ENCODE measurements around the gene TMEM59L.
A peak's percentile ranks its signal among the peaks of the same experiment; 100 is the strongest.

Gene TMEM59L

GRCh38 chr19:18659281-18660050, 46.8 kb downstream of the TMEM59L start:
- peak; percentile 76 for DNase-seq (ENCODE audit: extremely low spot score)
- POLR2A ChIA-PET: no interaction called here
- CTCF ChIA-PET: no interaction called here
- TF ChIP-seq, protein P1, sequence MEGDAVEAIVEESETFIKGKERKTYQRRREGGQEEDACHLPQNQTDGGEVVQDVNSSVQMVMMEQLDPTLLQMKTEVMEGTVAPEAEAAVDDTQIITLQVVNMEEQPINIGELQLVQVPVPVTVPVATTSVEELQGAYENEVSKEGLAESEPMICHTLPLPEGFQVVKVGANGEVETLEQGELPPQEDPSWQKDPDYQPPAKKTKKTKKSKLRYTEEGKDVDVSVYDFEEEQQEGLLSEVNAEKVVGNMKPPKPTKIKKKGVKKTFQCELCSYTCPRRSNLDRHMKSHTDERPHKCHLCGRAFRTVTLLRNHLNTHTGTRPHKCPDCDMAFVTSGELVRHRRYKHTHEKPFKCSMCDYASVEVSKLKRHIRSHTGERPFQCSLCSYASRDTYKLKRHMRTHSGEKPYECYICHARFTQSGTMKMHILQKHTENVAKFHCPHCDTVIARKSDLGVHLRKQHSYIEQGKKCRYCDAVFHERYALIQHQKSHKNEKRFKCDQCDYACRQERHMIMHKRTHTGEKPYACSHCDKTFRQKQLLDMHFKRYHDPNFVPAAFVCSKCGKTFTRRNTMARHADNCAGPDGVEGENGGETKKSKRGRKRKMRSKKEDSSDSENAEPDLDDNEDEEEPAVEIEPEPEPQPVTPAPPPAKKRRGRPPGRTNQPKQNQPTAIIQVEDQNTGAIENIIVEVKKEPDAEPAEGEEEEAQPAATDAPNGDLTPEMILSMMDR (IDR thresholded peaks at IDR 0.05; ENCODE audit: control extremely low read depth, extremely low read depth, low read depth, missing control alignments): no peak

DNA sequence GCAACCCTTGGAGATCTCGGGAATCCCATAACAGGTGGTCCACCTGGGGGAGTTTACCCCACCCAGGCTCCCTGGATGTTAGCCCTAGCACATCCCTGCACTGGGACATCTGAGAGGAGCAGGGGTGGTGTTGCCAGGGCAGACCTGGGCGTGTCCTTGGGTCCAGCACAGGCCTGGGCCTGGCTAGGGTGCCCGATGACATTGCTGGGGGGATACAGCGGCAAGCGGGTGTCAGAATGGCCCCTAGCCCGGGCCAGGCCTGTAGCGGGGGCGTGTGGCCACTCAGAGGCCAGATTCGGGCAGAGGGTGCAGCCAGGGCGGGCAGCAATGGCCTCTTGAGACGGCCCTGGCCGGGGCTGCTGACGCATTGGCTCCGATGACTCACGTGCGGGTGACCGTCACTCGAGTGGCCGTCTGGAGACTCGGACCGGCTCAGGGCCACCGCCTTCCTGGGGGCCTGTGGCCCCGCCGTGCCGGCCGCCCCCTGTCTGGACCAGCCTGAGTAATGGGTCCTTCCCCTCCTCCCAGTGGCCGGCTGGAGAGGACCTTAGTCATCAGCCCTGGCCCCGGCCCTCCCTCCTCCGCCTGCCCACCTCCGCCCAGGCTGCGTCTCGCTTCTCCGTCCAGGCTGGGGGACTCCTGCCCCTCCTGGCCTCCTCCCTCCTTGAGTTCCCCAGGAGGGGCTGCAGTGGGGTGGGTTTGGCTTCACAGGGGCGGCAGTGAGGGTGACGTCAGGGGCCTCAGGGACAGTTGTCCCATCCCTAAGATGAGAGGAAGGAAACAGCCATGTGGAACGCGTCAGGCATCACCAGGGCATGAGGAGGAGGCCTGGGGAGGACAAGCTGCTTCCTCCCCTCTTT, 47.6 kb downstream of the TMEM59L start:
- TF ChIP-seq, protein P1 (IDR thresholded peaks at IDR 0.05; ENCODE audit: control extremely low read depth, extremely low read depth, low read depth, missing control alignments): no peak
- ChIA-PET POLR2A (no interaction called here), CTCF (interaction anchor here (0.9 kb wide), 1 partner anchor 23 kb away, joined by 4 read pairs; the partner anchor contains the start of gene CRTC1)
- DNase-seq (ENCODE audit: extremely low spot score): no peak

DNA sequence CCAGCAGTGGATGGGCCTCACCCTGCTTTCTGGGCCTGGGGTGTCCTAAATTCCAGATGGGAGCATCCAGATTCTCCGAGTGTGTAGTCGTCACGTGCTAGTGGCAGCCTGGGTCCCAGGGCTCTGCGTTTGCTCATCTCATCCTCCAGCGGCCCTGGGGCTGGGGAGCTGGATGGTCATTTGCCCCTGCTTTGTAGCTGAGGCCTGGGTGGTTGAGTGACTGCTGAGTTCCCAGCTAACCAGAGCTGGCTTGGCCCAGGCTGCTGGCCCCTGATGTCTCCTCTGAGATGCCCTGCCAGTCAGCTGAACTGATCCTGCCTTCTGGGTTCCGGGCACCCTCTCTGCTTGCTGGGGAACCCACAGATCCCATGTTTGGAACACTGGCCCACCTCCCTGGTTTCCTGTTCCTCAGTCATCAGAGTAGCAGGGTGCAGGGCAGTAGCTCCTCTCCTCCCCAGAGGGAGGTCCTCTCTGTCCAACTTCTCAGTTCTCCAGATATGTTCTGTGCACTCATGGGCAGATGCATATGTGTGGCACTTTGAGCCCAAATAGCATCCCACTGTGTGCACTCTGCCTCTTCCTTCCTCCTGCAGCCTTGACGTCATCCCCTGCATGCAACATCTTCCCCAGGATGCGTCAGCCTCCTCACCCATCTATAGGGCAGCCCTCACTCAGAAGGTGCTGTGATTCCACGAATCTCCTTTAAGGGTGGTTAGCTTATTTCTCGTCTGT, 48.4 kb downstream of the TMEM59L start:
- TF ChIP-seq, protein P1 (IDR thresholded peaks at IDR 0.05; ENCODE audit: control extremely low read depth, extremely low read depth, low read depth, missing control alignments): no peak
- POLR2A ChIA-PET: no interaction called here
- CTCF ChIA-PET: interaction anchor here (0.9 kb wide), 1 partner anchor 22 kb away, joined by 4 read pairs; the partner anchor contains the start of gene CRTC1
- DNase-seq (ENCODE audit: extremely low spot score): no peak

- TF ChIP-seq, protein P1 (IDR thresholded peaks at IDR 0.05; ENCODE audit: control extremely low read depth, extremely low read depth, low read depth, missing control alignments): no peak
- ChIA-PET CTCF (no interaction called here), POLR2A (no interaction called here)
- DNase-seq (ENCODE audit: extremely low spot score): no peak
Observed at GRCh38 chr19:18662972-18663732, 50.5 kb downstream of the TMEM59L start.

GRCh38 chr19:18663940-18664530, 51.4 kb downstream of the TMEM59L start:
- CTCF ChIA-PET: no interaction called here
- POLR2A ChIA-PET: no interaction called here
- DNase-seq (ENCODE audit: extremely low spot score): no peak
- TF ChIP-seq, protein P1 (IDR thresholded peaks at IDR 0.05; ENCODE audit: control extremely low read depth, extremely low read depth, low read depth, missing control alignments): no peak
